BJ (cell line): Measurements from ENCODE around the gene SUGP2. TPM values are rescaled to one million over a fixed set of nuclear protein-coding genes. Genes with fewer than 3 reads are reported as not detected.

Experiments
- CTCF ChIA-PET: fragments of 350-600 bp; formaldehyde crosslinking; extraction: SDS; loops from one replicate; lab custom pipeline; 2021; ENCODE audit warnings: antibody characterized with exemption, inconsistent platforms; lab: Yijun Ruan, JAX
- POLR2A ChIA-PET: fragments of 300-600 bp; sonication (Branson Sonifier 250); formaldehyde crosslinking; extraction: SDS; loops from one replicate; lab custom pipeline; 2021; ENCODE audit warnings: antibody characterized with exemption; lab: Charles Lee
- DNase-seq: peaks from one replicate; pipeline ENCODE4 v3.0.0-alpha.2; 2011; ENCODE audit warnings: low read depth
- H3K27me3 ChIP-seq: 2 replicates; pipeline ENCODE4 v1.6.0; 2011; ENCODE audit warnings: low read length; ENCODE audit not compliant: control insufficient read depth, insufficient read depth
- H3K36me3 ChIP-seq: 2 replicates; pipeline ENCODE4 v1.5.1; 2011; ENCODE audit warnings: low read length; ENCODE audit not compliant: control insufficient read depth, insufficient read depth
- H3K4me3 ChIP-seq: 2 replicates; pipeline ENCODE4 v1.5.1; 2011; ENCODE audit warnings: low read depth, mild to moderate bottlenecking, control low read depth, low read length
- polyA plus RNA-seq: library from polyadenylated mRNA; depleted of rRNA; stranded (reverse); fragments of >200 nt; gene quantifications from 2 replicates; pipeline ENCODE4 v1.2.3, GENCODE V29; 2011
- TF ChIP-seq, protein P1 (sequence below): IDR thresholded peaks from 2 replicates; pipeline ENCODE4 v1.5.1; 2011; ENCODE audit warnings: low read depth, mild to moderate bottlenecking, control low read depth, inconsistent platforms, low read length, moderate library complexity; ENCODE audit not compliant: insufficient read depth

Gene SUGP2
- polyA plus RNA-seq, 1 experiment: 37.4 TPM

DNA sequence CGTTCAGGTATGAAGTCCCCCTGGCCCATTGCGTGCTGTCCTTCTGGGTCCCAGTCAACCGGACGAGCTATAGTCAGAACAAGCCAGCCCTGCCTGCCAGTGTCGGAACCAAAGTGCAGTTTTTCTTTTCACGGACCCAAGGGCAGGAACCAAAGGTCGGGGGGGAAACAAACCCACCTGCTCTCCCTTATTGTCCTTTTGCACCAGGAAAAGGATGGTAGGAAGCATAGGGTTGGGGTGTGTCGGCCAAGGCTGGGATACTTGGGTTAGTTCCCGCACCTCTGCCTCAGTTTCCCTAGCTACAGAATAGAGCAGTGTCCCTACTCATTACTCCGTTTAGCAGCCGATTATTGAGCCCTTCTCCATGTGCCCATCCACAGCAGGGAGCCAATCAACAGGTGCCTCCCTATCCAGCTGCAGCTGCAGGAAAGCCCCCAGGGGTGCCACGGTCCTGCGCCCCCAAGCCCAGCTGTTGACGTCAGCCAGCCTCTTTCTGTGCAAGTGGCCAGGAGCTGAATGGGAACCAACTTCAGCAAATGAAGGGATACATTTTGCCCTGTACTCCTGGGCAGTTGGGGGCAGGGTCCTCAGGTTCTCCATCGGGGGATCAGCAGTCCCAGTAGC, 21.1 kb upstream of the SUGP2 start:
- no peaks in the 10 kb centered on the region for H3K27me3 ChIP-seq
- DNase-seq: no peak
- H3K36me3 ChIP-seq: peaks cover 35% of the 10 kb centered on the region
- H3K4me3 ChIP-seq: no peak overlapping the region
- CTCF ChIA-PET: interaction anchor here (0.7 to 1.6 kb wide), 9 partner anchors 9 to 120 kb away, joined by 3 to 19 read pairs (median 4); partner anchors contain the start of gene SLC25A42
- TF ChIP-seq, protein P1, sequence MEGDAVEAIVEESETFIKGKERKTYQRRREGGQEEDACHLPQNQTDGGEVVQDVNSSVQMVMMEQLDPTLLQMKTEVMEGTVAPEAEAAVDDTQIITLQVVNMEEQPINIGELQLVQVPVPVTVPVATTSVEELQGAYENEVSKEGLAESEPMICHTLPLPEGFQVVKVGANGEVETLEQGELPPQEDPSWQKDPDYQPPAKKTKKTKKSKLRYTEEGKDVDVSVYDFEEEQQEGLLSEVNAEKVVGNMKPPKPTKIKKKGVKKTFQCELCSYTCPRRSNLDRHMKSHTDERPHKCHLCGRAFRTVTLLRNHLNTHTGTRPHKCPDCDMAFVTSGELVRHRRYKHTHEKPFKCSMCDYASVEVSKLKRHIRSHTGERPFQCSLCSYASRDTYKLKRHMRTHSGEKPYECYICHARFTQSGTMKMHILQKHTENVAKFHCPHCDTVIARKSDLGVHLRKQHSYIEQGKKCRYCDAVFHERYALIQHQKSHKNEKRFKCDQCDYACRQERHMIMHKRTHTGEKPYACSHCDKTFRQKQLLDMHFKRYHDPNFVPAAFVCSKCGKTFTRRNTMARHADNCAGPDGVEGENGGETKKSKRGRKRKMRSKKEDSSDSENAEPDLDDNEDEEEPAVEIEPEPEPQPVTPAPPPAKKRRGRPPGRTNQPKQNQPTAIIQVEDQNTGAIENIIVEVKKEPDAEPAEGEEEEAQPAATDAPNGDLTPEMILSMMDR: no peak
- POLR2A ChIA-PET: no interaction called here

DNA sequence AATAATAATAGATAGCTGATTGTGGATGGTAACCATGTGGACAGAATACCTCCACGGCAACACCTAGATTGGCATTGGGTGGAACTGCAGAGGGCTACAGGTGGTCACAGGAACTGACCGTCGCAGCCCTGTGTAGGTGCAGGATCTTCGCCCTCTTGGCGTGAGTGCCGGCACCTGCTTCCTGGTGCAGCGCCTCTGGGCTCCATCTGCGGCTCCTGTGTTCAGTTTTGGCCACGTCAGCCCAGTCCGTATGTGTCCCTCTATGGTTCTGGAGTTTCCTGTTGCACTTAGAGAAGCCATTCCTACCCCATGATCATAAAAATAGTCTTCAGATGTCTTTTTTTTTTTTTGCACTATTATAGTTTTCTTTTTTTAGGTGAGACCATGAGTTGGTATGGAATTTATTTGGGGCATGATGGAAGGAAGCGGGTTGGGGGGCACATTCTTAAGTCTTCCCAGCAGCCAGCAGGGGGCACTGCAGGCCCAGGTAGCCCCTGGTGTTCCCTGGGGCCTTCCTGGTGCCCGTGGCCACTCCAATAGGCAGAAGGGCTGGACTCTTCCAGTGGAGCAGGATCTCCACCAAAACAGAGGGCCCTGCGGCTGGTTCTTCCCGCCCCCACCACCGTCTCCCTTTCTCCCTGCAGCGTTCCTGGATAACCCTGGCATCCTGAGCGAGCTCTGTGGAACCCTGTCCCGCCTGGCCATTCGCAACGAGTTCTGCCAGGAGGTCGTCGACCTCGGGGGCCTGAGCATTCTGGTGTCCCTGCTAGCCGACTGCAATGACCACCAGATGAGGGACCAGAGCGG, 20.4 kb upstream of the SUGP2 start:
- TF ChIP-seq, protein P1: peak; percentile 75
- Histone ChIP-seq H3K36me3 (peaks cover 35% of the 10 kb centered on the region), H3K27me3 (no peaks in the 10 kb centered on the region), H3K4me3 (no peak overlapping the region)
- ChIA-PET CTCF (interaction anchor here (0.7 to 2.2 kb wide), 11 partner anchors 9 to 121 kb away, joined by 3 to 19 read pairs (median 4); partner anchors contain the start of gene SLC25A42), POLR2A (no interaction called here)
- no peak for DNase-seq

DNA sequence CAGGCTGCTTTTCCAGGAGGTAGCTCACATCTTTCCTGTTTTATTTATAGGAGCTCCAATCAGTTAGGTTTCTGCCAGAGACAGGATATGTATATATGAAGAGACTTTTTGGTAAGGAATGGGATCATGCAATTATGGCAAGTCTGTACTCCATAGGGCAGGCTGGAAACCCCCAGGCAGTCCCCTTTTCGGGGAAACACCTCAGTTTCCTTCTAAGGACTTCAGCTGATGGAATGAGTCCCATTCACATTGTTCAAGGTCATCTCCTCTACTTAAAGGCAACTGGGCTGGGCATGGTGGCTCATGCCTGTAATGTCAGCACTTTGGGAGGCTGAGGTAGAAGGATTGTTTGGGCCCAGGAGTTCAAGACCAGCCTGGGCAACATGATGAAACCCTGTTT, 19.6 kb upstream of the SUGP2 start:
- ChIA-PET POLR2A (no interaction called here), CTCF (interaction anchor here (1.1 to 2.2 kb wide), 6 partner anchors 12 to 122 kb away, joined by 3 to 7 read pairs (median 4); no protein-coding TSS in a partner anchor)
- TF ChIP-seq, protein P1: no peak
- Histone ChIP-seq H3K36me3 (peaks cover 33% of the 10 kb centered on the region), H3K27me3 (no peaks in the 10 kb centered on the region), H3K4me3 (no peak overlapping the region)
- no peak for DNase-seq

DNA sequence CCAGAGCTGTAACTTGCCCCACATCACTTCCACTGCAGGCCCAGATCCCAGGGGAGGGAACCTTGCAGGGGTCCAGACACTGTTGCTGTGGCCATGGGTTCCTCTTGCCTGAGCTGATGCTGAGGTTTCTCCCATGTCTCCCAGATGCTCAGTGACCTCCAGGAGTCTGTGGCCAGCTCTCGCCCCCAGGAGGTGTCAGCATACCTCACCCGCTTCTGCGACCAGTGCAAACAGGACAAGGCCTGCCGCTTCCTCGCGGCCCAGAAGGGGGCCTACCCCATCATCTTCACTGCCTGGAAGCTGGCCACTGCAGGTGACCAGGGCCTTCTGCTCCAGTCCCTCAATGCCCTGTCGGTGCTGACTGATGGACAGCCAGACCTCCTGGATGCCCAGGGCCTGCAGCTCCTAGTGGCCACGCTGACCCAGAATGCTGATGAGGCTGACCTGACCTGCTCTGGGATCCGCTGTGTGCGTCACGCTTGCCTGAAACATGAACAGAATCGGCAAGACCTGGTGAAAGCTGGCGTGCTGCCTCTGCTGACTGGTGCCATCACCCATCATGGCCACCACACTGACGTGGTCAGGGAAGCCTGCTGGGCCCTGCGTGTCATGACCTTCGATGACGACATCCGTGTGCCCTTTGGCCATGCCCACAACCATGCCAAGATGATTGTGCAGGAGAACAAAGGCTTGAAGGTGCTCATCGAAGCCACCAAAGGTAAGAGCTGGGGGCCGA, 18.3 kb upstream of the SUGP2 start:
- no peak for DNase-seq
- TF ChIP-seq, protein P1: no peak
- Histone ChIP-seq H3K27me3 (no peaks in the 10 kb centered on the region), H3K36me3 (peaks cover 25% of the 10 kb centered on the region), H3K4me3 (no peak overlapping the region)
- CTCF ChIA-PET: interaction anchor here (0.8 to 2.2 kb wide), 7 partner anchors 11 to 123 kb away, joined by 3 to 7 read pairs (median 4); no protein-coding TSS in a partner anchor
- POLR2A ChIA-PET: no interaction called here
